GM18505 (cell line): ENCODE measurements around the gene FAM180A.
"Not testable (repeated sequence)": the region's sequence is repeated elsewhere in the genome, so short reads cannot be mapped to it uniquely, and the experiment has no call there.

Experiments used
- ATAC-seq: cut with Tn5 transposase; IDR thresholded peaks from one replicate; pipeline ENCODE4 v1.9.1; 2021; ENCODE audit not compliant: unreplicated experiment
- POLR2A ChIP-seq: IDR thresholded peaks from 4 replicates; pipeline ENCODE4 v1.6.1; 2011; ENCODE audit warnings: borderline replicate concordance; ENCODE audit not compliant: insufficient read depth, insufficient read length; ENCODE audit errors: extremely low read depth

FAM180A gene

DNA sequence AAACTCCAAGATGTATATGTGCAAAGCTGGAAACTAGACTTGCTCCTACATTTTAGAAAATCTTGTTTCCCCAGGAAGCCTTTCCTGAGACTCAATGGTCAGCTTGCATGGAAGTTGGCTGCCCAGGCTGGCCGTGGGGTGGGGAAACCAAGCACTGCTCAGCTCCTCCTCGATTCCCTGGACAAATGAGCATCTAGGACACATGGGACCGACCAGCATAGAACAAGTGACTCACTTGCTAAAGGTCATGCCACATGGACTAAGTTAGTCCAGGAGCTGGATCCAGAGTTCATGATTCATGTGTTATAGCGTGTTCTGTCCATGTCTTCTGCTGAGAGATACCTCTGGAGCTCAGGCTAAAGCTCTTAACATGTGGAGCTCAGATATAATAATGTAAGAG lies 6.2 kb downstream of the FAM180A start:
- no peak for ATAC-seq
- no peak for TF ChIP-seq POLR2A

DNA sequence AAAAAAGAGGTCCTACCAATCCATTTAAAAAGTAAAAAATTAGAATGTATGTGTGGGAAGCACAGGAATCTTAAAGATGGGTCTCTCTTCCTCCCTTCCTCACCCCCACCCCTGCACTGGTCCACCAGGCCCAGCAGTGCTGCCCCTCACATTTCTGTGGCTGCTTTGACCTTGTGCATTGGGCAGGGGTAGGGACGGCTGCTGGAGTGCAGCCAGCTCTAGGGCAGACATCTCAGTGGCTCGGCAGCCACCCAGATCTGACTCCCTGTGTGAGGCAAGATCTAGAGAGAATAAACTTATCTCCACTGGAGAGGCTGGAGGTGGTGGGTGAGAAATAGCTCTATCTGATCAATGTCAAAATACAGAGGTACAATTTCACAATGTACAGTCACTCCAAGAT lies 6.7 kb downstream of the FAM180A start:
- no peak for ATAC-seq

DNA sequence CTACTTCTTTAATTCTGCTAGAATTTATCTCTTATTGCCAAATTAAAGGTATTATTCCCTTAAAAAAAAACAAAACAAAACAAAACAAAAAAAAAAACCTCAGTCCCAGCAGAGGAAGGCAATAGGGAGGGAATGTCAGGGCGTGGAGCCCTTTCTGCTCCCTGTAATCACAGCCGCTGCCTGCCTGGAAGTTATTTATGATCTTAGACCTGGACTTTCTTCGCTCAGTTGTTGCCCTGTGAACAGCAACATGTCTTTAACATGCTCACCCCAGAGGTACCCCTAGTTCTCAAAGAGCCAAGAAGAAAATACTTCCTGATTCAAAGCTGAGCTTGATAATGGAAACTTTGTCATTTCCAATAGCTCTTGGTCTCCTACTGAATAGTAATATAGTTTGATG lies 7.7 kb downstream of the FAM180A start:
- ATAC-seq: no peak
- no peak for TF ChIP-seq POLR2A

More for the DNA sequence above, 6.7 kb downstream of the FAM180A start:
- no peak for TF ChIP-seq POLR2A

DNA sequence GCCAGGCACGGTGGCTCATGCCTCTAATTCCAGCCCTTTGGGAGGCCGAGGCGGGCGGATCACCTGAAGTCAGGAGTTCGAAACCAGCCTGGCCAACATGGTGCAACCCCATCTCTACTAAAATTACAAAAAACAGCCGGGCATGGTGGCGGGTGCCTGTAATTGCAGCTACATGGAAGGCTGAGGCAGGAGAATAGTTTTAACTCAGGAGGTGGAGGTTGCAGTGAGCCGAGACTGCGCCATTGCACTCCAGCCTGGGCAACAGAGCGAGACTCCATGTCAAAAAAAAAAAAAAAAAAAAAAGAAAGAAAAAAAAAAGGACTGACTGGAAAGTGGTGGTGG lies 11.3 kb downstream of the FAM180A start:
- ATAC-seq: not testable (repeated sequence)

DNA sequence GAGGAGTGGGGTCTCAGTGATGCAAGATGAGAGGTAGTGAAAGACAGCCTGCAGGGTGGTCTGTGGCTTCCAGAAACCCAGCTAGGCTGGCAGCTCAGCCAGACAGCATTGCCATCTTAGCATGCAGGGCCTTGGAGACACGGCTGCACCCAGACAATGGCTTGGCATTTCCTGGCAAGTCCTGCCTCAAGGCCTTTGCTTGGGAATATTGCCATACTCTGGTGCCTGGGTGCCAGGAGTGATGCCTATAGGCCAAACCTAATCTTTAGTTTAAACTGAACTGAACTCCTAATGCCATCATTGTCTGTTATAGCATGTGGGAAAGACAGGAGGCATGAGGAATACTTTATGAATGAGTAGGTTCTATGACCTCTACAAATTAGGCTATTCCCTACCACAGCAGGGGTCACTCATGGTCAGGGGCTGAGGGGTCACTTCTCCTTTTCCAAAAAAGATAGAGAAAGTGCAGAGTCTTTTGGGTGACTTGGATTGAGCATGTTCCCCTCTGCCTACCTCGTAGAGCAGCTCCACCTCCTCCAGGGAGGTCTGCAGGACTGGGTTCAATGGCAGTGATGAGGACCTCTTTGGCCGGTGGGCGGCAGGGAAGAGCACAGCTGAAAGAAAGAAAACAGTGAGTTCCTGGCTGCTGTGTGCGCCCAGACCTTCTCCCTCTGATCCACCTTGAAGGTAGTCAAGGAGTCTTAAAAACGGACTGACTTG lies 11.9 kb downstream of the FAM180A start:
- ATAC-seq: no peak
- no peak for TF ChIP-seq POLR2A

DNA sequence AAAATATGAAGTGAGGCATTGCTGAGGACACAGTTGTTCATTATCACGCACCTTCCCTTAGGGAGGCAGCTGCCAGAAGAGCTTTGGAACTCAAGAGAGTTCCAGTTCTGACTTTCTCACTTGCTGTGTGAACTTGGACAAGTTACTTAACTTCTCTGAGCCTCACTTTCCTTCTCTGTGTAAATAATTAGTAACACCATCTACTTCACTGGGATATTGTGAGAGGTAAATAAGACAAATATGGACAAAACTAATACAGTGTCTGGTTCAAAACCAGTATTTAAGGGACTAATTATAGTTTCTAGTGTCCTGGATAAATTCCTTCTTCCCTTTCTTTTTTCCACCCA lies 14.3 kb downstream of the FAM180A start:
- TF ChIP-seq POLR2A: no peak
- ATAC-seq: no peak

DNA sequence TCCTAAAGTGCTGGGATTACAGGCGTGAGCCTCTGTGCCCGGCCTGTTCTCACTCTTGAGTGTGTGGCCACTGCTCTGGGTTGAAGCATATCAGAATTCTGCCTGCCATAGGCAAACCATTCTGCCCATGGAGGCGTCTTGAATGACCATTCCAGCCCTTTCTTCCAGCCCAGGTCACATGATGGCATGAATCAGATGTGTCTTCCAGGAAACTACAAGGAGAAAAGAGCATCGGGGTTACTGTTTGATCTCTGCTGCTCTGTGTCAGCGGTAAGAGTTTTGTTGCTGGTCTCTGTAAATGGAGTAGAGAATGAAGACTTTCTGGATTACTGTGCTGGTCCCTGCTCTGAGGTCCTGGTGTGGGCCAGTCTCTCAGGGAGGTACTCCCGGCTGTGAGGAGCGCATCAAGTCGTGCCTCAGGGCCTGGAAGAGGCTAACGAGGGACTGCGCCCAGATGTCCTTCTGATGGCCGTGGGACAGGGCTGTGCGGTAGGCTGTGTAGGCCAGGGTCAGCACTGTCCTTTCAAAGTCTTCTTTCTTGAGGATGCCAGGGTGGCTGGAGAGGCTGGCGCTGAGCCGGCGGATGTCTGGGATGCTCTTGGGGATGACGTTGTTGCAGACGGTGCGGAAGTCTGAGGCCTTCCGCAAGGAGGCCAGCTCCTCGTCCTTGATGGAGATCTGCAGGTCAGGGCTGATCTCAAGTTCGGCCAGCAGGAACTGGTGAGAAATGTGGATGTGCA lies 14.8 kb downstream of the FAM180A start:
- TF ChIP-seq POLR2A: no peak
- no peak for ATAC-seq

DNA sequence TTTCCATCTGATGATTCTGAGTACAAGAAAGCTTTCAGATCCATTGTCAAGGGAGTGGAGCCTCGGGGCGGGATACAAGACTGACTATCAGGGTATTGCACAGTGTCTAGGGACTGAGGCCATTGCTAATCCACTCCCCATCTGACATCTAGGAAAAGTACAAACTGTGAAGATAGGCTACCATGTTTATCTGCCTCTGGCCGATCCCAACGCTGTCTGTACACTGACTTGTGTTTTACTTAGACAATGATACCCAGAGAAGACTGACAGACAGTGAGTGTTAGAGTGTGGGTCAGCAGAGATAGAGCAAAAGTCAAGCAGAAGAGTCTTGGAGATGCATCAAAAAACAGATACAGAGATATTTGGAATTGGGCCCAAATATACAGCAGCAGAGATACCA lies 17.5 kb downstream of the FAM180A start:
- no peak for ATAC-seq
- TF ChIP-seq POLR2A: no peak

DNA sequence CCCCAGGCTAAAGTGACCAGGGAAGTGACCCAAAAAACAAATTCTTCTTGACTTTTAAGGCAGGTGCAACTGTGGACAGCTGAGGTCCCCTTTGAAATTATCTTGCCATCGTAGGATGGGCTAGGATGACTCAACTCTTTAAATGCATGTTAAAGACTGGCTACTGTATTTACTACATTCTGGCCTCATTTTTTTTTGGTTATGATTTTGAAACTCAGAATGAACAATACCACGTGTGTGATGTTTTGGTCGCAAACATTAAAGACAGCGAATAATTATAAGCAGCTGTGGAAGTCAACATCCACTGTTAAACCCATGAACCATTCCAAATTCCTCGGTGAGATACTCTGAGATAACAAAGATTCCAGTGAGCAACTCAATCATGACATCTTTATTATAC lies 19.4 kb downstream of the FAM180A start:
- no peak for TF ChIP-seq POLR2A

DNA sequence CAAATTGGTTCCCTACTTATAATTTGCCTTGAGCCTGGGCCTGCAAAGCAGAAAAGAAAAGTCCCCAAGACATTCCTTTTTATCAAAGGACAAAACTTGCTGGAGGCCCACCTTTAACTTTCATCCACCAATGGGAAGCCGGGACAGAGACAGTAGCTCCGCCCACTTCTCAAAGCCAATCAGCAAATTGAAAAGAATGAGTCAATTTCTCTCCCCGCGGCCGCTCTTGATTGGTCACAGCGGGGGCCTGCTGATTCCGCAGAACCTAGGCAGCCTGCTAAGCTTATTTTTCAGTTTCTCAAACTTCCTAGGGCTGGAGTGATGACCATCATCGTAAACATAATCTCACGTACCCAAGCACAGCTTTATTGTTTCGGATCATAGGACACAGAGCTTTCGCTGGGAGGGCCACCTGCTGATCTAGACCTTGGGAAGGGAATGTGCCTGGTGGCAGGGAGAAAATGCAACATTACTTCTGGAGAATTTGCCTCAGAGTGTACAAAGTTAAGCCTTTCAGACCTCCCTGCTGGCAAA lies 20.4 kb downstream of the FAM180A start, which contains the start of gene SLC13A4:
TSS of gene SLC13A4 (minus strand) at position 51 of the 534 bp plus-strand sequence. CDS start 690 bp downstream, outside the sequence.
- no peak for TF ChIP-seq POLR2A
- no peak for ATAC-seq

More for the DNA sequence above, 19.4 kb downstream of the FAM180A start:
- no peak for ATAC-seq

DNA sequence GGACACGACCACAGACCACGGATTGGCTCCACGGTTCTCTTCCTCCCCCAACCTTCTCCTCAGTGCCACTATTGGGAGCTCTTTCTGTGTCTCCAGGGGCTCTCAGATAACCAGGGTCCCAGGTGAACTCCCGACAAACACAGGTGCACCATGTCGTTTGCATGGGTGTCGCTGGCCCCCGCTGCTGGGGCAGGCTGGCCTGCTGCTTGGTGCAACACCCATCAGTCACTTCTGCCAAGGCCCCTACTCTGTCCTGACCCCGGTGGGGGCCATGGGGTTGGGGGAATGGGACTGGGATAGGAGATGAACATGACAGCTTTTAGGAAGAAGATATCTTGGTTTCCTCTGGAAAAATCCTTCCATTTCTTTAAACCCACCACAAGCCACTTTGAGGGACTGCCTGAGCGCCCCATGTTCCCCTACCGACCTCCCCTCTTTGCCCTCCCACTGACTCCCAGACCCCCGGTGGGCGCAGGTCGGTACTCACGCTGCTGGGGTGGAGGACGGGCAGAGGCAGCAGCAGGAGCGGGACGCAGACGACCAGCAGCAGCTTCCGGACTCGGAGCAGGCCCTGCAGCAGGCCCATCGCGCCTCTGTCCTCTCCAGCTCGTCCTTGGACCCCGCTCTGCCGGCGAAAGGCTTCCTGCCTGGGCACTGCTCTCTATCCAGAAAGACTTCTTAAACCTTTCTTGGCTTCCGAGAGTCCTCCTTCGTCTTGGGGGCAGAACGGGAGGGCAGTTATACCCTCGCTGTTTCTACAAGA lies 21.5 kb downstream of the FAM180A start:
- no peak for TF ChIP-seq POLR2A
- ATAC-seq: no peak

DNA sequence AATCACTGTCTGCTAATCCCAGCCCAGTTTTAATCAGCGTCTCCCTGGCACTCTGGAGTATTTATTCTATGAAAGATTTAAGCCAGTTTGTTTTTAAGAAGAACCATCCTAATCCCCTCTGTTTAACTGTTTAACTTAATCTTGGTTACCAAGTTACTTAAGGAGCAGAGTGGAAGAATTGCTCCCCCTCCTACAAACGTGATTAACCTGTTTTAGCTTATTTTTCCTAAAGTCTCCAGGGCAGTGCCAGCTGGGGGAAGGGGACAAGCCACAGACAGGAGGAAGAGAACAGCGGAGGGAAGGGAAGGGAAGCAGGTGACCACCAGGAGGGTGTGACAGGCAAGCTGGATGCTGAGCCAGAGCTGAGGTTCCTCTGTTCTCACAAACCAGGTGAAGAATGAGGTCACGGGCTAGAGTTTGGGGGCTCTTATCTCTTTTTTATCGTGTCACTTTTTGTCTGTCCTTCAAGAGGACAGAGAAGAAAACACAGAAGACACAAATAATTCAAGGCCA lies 22.3 kb downstream of the FAM180A start:
- no peak for TF ChIP-seq POLR2A
- ATAC-seq: no peak

DNA sequence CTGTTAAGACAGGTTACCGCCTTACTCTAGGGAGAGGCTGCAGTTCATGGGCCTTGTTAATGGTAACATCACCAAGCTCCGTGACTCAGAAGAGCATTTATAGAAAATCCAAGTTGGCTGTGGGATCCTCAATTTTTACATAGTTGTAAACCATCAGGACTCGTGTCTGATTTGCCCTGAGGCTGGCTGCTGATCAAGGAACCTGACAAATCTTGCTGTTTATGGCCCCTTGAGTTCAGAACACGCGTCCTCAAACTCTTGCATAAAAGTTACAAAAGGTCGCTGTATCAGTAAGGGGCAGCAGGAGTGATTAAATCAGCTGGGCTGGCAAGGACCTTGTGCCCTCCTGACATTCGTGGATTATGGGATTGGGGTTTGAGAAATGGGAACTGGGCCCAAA lies 25.2 kb downstream of the FAM180A start:
- no peak for TF ChIP-seq POLR2A
- no peak for ATAC-seq

DNA sequence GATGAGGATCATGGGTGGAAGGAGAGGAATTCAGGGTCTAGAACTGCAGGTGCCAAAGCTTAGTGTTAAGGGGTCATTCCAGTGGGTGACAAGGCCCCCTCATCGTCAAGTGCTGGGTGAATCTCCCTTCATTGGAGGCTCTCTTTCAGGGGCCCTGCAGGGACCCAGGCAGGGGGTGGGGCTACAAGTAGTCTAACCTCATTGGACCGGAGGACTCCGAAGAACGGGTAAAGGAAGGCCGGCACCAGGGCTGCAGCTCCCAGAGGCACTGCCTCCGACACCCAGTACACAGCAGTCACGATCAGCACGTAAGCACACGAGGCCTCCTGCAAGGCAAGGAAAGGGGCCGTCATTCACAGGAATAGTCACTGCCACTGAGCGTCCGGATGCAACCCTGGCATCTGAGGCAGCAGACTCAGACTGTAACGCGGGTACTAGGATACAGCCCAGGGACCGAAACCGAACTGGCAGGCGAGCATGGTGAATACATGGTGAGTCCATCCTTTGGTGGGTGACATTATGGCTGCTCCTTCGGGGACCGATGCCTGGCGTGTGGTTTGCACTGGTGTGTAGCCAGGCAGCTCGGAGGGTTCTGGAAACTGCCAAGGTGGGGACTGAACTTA lies 27.3 kb downstream of the FAM180A start:
- no peak for TF ChIP-seq POLR2A
- ATAC-seq: no peak

DNA sequence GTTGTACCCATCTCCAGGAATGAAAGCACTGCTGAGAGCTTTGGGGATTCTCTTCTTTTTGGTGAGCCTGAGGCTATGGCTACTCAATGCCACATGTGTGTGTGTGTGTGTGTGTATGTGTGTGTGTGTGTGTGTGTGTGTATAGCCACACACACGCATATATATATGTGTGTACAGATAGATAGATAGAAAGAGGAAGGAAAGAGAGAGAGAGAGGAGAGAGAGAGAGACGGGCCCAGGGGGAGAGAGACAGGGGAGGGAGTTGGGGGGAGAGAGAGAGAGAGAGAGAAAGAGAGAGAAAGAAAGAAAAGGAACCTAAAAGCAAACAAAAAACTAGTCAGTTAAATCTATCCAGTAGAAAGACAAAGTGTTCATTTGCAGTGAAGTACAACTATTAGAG lies 28.9 kb downstream of the FAM180A start:
- ATAC-seq: no peak
- TF ChIP-seq POLR2A: no peak
